ENCODE results near the gene DYTN. TPM values are rescaled to one million over a fixed set of nuclear protein-coding genes. Genes with fewer than 3 reads are reported as not detected.

Gene DYTN
- total and polyA plus RNA-seq, 2 donors from 2014 or later: not detected

DNA sequence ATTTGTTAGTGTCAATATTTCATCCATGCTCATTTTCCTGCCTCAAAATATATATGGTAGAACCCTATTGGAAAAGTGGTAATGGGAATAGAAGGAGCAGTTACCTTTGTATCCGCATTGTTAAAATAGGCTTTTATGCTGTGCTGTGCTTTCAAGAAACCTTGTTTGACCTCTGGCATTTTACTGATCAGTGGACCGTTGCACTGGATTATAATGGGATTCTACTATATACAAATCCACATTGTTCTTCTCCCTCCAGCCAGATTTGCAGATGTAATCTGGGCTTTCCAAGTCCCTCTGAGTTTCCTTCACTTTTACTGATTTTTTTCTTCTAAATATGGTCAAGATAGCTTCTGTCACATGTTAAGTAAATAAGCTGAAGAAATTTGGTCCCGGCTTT is 99.2 kb downstream of the DYTN start:
- TF ChIP-seq, protein P1, sequence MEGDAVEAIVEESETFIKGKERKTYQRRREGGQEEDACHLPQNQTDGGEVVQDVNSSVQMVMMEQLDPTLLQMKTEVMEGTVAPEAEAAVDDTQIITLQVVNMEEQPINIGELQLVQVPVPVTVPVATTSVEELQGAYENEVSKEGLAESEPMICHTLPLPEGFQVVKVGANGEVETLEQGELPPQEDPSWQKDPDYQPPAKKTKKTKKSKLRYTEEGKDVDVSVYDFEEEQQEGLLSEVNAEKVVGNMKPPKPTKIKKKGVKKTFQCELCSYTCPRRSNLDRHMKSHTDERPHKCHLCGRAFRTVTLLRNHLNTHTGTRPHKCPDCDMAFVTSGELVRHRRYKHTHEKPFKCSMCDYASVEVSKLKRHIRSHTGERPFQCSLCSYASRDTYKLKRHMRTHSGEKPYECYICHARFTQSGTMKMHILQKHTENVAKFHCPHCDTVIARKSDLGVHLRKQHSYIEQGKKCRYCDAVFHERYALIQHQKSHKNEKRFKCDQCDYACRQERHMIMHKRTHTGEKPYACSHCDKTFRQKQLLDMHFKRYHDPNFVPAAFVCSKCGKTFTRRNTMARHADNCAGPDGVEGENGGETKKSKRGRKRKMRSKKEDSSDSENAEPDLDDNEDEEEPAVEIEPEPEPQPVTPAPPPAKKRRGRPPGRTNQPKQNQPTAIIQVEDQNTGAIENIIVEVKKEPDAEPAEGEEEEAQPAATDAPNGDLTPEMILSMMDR (IDR thresholded peaks at IDR 0.05; ENCODE audit: borderline replicate concordance, extremely low read depth, insufficient read depth): no peak
- H3K27ac ChIP-seq (ENCODE audit: low read depth in 2 of 2, low read length in 2 of 2): no peak overlapping the region
- no peaks in the 10 kb centered on the region for H3K9me3 ChIP-seq (ENCODE audit: control insufficient read depth in 2 of 3, insufficient read depth in 1 of 3, low read length in 3 of 3)
- FAIRE-seq (no peak), DNase-seq (peak in 1 of 5 donors; percentile 1)
- H3K36me3 ChIP-seq (ENCODE audit: control insufficient read depth in 2 of 3, insufficient read depth in 3 of 3, low read length in 3 of 3): no peaks in the 10 kb centered on the region
- intact Hi-C loops (cut with DNase I): no loop called here
- H3K4me3 ChIP-seq (ENCODE audit: low read length in 3 of 3): no peak overlapping the region
- no peaks in the 10 kb centered on the region for H3K4me1 ChIP-seq (ENCODE audit: control insufficient read depth in 2 of 3, insufficient read depth in 2 of 3, low read depth in 1 of 3, low read length in 3 of 3)
- H3K27me3 ChIP-seq (ENCODE audit: control insufficient read depth, insufficient read depth, low read length): no peaks in the 10 kb centered on the region
- H3K9ac ChIP-seq (ENCODE audit: low read length in 3 of 3): no peak overlapping the region

DNA sequence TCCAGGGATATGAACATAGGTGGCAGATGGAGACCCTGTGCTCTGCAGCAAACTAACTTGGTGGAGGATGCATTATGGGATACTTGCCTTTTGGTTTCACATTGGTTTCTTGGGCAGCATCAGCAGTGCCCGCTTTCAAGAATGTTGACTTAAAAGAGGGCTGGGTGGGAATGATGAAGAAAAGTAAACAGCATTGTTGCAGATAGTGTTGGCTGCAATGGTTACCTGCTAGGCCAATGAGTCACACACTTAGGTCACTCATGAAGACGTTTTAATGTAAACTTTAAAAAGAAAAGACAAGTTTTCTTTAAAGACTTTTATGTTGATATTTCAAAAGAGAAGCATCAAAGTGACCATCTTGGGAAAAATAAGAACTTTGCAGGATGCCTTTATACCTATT is 102.0 kb downstream of the DYTN start:
- no peak for DNase-seq
- intact Hi-C loops (cut with DNase I): no loop called here
- H3K27ac ChIP-seq (ENCODE audit: low read depth in 2 of 2, low read length in 2 of 2): no peak overlapping the region
- no peaks in the 10 kb centered on the region for H3K36me3 ChIP-seq (ENCODE audit: control insufficient read depth in 2 of 3, insufficient read depth in 3 of 3, low read length in 3 of 3)
- H3K9me3 ChIP-seq (ENCODE audit: control insufficient read depth in 2 of 3, insufficient read depth in 1 of 3, low read length in 3 of 3): no peaks in the 10 kb centered on the region
- no peaks in the 10 kb centered on the region for H3K27me3 ChIP-seq (ENCODE audit: control insufficient read depth, insufficient read depth, low read length)
- no peak overlapping the region for H3K4me3 ChIP-seq (ENCODE audit: low read length in 3 of 3)
- H3K9ac ChIP-seq (ENCODE audit: low read length in 3 of 3): no peak overlapping the region
- H3K4me1 ChIP-seq (ENCODE audit: control insufficient read depth in 2 of 3, insufficient read depth in 2 of 3, low read depth in 1 of 3, low read length in 3 of 3): no peaks in the 10 kb centered on the region
- no peak for FAIRE-seq
- TF ChIP-seq, protein P1 (IDR thresholded peaks at IDR 0.05; ENCODE audit: borderline replicate concordance, extremely low read depth, insufficient read depth): no peak

DNA sequence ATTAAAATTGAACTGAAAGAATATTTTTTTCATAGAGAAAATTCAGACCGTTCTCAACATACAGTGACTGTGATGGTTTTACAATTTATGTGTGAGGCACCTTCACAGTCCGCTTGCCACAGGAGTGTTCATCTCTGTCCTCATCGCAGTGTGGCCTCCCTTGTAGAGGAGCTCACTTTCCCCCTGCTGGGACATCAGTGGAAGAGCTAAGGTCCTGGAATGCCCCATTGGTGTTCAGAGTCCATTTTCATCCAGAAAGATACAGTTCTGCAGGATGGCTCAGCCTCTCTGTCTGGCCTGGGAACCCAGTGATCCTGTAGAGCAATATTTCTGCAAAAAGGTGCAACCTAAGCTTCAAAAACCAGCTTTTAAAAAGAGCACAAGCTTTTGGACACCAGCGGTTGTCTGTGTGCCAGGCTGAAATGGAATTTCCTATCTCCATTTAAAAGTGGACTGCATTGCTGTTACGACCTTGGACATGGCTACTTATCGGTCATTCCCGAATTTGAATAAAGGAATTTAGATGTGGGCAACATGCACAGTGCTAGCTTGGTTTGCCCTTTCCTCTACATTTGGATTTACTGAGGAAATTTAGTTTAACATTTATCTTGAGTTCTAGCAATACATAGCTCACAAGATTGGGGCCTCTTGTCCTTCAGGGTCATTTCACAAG is 102.6 kb downstream of the DYTN start:
- FAIRE-seq (no peak), DNase-seq (no peak)
- Histone ChIP-seq H3K27me3 (ENCODE audit: control insufficient read depth, insufficient read depth, low read length) (no peaks in the 10 kb centered on the region), H3K27ac (ENCODE audit: low read depth in 2 of 2, low read length in 2 of 2) (no peak overlapping the region), H3K4me3 (ENCODE audit: low read length in 3 of 3) (no peak overlapping the region), H3K9me3 (ENCODE audit: control insufficient read depth in 2 of 3, insufficient read depth in 1 of 3, low read length in 3 of 3) (no peaks in the 10 kb centered on the region), H3K36me3 (ENCODE audit: control insufficient read depth in 2 of 3, insufficient read depth in 3 of 3, low read length in 3 of 3) (no peaks in the 10 kb centered on the region), H3K9ac (ENCODE audit: low read length in 3 of 3) (no peak overlapping the region), H3K4me1 (ENCODE audit: control insufficient read depth in 2 of 3, insufficient read depth in 2 of 3, low read depth in 1 of 3, low read length in 3 of 3) (no peaks in the 10 kb centered on the region)
- TF ChIP-seq, protein P1 (IDR thresholded peaks at IDR 0.05; ENCODE audit: borderline replicate concordance, extremely low read depth, insufficient read depth): no peak
- intact Hi-C loops (cut with DNase I): no loop called here

DNA sequence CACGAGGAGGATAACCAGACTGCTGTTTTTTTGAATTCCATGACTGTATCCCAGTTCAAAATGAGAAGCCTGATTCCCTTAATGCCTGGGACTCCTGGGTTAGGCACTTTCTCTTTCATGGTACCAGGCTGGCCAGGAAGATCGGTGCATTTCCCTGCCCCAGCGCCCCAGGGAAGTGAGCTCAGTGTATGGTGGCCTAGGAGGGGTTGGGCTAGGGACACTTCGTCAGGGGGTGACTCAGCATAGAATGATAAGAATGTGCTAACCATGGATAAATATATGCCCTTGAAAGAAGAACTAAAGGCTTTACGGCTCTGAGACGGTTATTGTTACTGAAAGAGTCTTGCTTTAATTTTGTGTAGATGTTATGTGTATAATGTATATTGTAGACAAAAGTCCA is 103.4 kb downstream of the DYTN start:
- Histone ChIP-seq H3K9me3 (ENCODE audit: control insufficient read depth in 2 of 3, insufficient read depth in 1 of 3, low read length in 3 of 3) (no peaks in the 10 kb centered on the region), H3K27ac (ENCODE audit: low read depth in 2 of 2, low read length in 2 of 2) (no peak overlapping the region), H3K9ac (ENCODE audit: low read length in 3 of 3) (no peak overlapping the region), H3K36me3 (ENCODE audit: control insufficient read depth in 2 of 3, insufficient read depth in 3 of 3, low read length in 3 of 3) (no peaks in the 10 kb centered on the region), H3K27me3 (ENCODE audit: control insufficient read depth, insufficient read depth, low read length) (no peaks in the 10 kb centered on the region), H3K4me3 (ENCODE audit: low read length in 3 of 3) (no peak overlapping the region), H3K4me1 (ENCODE audit: control insufficient read depth in 2 of 3, insufficient read depth in 2 of 3, low read depth in 1 of 3, low read length in 3 of 3) (no peaks in the 10 kb centered on the region)
- TF ChIP-seq, protein P1 (IDR thresholded peaks at IDR 0.05; ENCODE audit: borderline replicate concordance, extremely low read depth, insufficient read depth): no peak
- intact Hi-C loops (cut with DNase I): no loop called here
- DNase-seq (no peak), FAIRE-seq (no peak)

All from kidney (tissue), 14 donors.